ENCODE results near the gene FHOD3. TPM values are rescaled to one million over a fixed set of nuclear protein-coding genes. Genes with fewer than 3 reads are reported as not detected.
"Not testable (repeated sequence)": the region's sequence is repeated elsewhere in the genome, so short reads cannot be mapped to it uniquely, and the experiment has no call there.

Gene FHOD3
- total and polyA plus RNA-seq, 2 of the 13 experiments (the other 11 are each of a cell fraction or from before 2014, with no cell fraction given), result 0.07 TPM; not detected in 1

DNA sequence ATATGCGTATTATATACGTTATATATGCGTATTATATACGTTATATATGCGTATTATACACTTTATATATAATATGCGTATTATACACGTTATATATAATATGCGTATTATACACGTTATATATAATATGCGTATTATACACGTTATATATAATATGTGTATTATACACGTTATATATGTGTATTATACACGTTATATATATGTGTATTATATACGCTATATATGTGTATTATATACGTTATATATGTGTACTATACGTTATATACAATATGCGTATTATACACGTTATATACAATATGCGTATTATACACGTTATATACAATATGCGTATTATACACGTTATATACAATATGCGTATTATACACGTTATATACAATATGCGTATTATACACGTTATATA lies 465.5 kb downstream of the FHOD3 start:
- ATAC-seq; H3K27me3 ChIP-seq (ENCODE audit: control insufficient read depth in 1 of 2, insufficient read depth in 2 of 2, low read length in 2 of 2); H2AFZ ChIP-seq (ENCODE audit: low read length); POLR2A ChIA-PET; H3K4me3 ChIP-seq (replicated peaks in 1 of 3; ENCODE audit: insufficient read depth in 1 of 3, low read depth in 2 of 3, low read length in 3 of 3); H3K9me3 ChIP-seq (ENCODE audit: low read length); BruUV-seq (replicated peaks); DNase-seq (ENCODE audit: low spot score); H3K9ac ChIP-seq (ENCODE audit: insufficient read depth, low read depth, low read length); H3K36me3 ChIP-seq (replicated peaks in 1 of 2; ENCODE audit: control insufficient read depth in 1 of 2, insufficient read depth in 2 of 2, low read length in 2 of 2); H3K27ac ChIP-seq (ENCODE audit: extremely low read length, insufficient read depth, low read length); H4K20me1 ChIP-seq (ENCODE audit: insufficient read depth, low read length); H3K79me2 ChIP-seq (ENCODE audit: insufficient read depth, low read length); in situ Hi-C loops (cut with HindIII; ENCODE audit: extremely low pct_ligation_motif_present, low pct_unique_long_range_greater_than_20kb); H3K4me2 ChIP-seq (ENCODE audit: low read depth, low read length); FAIRE-seq; CTCF ChIA-PET (ENCODE audit: low intra/inter-chr PET ratio, low total read pairs); intact Hi-C loops (cut with micrococcal nuclease; ENCODE audit: unreplicated experiment); H3K4me1 ChIP-seq (ENCODE audit: insufficient read depth, low read length): not testable (repeated sequence)
- 83% methylated on average over 26 of the region's 26 CpGs for WGBS (ENCODE audit: low lambda C conversion rate)

GRCh38 chr18:36766836-36767235 lies 469.3 kb downstream of the FHOD3 start:
- ChIA-PET CTCF (ENCODE audit: low intra/inter-chr PET ratio, low total read pairs) (no interaction called here), POLR2A (no interaction called here)
- Histone ChIP-seq H3K36me3 (replicated peaks in 1 of 2; ENCODE audit: control insufficient read depth in 1 of 2, insufficient read depth in 2 of 2, low read length in 2 of 2) (no peaks in the 10 kb centered on the region), H3K9ac (ENCODE audit: insufficient read depth, low read depth, low read length) (no peak overlapping the region), H3K27me3 (ENCODE audit: control insufficient read depth in 1 of 2, insufficient read depth in 2 of 2, low read length in 2 of 2) (0 out of 5 replicates have a peak, but pooled peaks cover 0 to 4% of the 10 kb centered on the region in 2 experiments), H2AFZ (ENCODE audit: low read length) (no peak overlapping the region), H3K4me2 (ENCODE audit: low read depth, low read length) (no peak overlapping the region), H3K9me3 (ENCODE audit: low read length) (no peaks in the 10 kb centered on the region), H3K27ac (ENCODE audit: extremely low read length, insufficient read depth, low read length) (no peak overlapping the region), H4K20me1 (ENCODE audit: insufficient read depth, low read length) (no peaks in the 10 kb centered on the region), H3K79me2 (ENCODE audit: insufficient read depth, low read length) (no peaks in the 10 kb centered on the region), H3K4me1 (ENCODE audit: insufficient read depth, low read length) (no peaks in the 10 kb centered on the region), H3K4me3 (replicated peaks in 1 of 3; ENCODE audit: insufficient read depth in 1 of 3, low read depth in 2 of 3, low read length in 3 of 3) (no peak overlapping the region)
- ATAC-seq, result no peak
- DNase-seq (ENCODE audit: low spot score), result no peak
- intact Hi-C loops (cut with micrococcal nuclease; ENCODE audit: unreplicated experiment) (no loop called here), in situ Hi-C loops (cut with HindIII; ENCODE audit: extremely low pct_ligation_motif_present, low pct_unique_long_range_greater_than_20kb) (no loop called here)
- no TSS peak for BruUV-seq (replicated peaks)
- FAIRE-seq, result no peak
- 20% methylated on average over 3 of the region's 3 CpGs for WGBS (ENCODE audit: low lambda C conversion rate)
- TF ChIP-seq ZNF121 (CRISPR knock-in tag; IDR thresholded peaks at IDR 0.05), result no peak
- no peak for TF ChIP-seq ZNF780A (CRISPR knock-in tag; IDR thresholded peaks at IDR 0.05)
- TF ChIP-seq HNRNPL (IDR thresholded peaks at IDR 0.05; ENCODE audit: low read depth, low read length), result no peak
- no peak for TF ChIP-seq ZBTB3 (CRISPR knock-in tag; IDR thresholded peaks at IDR 0.05; ENCODE audit: borderline replicate concordance, low read depth)
- TF ChIP-seq HOXA9 (CRISPR knock-in tag; IDR thresholded peaks at IDR 0.05; ENCODE audit: borderline replicate concordance), result no peak

Data from HepG2 (cell line).